GM19043 (cell line): ENCODE measurements around the gene SRSF8.
A peak's percentile ranks its signal among the peaks of the same experiment; 100 is the strongest.

Experiments used
- ATAC-seq: cut with Tn5 transposase; IDR thresholded peaks from one replicate; pipeline ENCODE4 v1.9.1; 2021; ENCODE audit warnings: low read depth; ENCODE audit not compliant: unreplicated experiment

The SRSF8 gene

DNA sequence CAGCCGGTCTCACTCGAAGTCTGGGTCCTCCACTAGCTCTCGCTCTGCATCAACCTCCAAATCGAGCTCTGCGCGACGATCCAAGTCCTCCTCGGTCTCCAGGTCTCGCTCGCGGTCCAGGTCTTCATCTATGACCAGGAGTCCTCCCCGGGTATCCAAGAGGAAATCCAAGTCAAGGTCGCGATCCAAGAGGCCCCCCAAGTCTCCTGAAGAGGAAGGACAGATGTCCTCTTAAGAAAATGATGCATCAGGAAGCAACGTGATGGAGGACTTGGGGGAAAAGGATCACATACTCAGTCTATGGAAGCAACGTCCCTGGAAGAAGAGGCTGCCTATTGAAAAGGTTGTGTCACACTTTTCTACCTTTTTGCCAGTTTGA, 1.1 kb downstream of the SRSF8 start:
- no peak for ATAC-seq

DNA sequence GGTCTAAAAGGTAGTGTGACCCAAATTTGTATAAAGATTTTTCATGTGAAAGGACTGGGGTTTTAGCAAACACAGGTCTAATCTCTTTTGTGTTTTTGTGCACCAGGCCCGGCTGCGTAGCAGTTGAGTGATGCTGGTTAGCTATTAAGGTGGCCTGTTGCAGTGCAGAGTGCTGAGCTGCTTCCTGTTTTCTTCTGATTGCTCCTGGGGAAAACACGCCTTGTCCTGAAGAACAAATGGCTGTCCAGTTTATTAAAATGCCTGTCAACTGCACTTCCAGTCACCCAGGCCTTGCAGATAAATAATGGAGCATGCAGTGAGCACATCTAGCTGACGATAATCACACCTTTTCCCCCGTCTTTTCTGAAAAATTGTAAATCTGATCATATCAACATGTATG, 1.8 kb downstream of the SRSF8 start:
- peak; percentile 68 for ATAC-seq

DNA sequence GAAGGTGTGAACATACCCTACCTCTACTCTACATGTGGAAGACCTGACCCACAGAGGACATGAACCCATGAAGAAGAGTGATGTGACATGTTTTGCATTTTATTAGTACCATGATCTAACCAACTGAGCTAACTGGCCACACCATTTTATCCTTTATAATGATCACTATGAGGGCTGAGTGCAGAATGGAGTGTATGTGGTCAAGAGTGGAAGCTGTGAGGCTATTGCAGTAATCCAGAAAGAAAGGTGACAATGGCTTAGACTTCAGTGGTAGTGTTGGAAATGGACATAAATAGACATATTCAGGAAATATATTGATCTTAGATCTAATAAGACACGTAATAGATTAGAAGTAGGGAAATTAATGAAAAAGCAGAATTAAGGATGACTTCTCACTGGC, 3.8 kb downstream of the SRSF8 start:
- ATAC-seq: no peak

DNA sequence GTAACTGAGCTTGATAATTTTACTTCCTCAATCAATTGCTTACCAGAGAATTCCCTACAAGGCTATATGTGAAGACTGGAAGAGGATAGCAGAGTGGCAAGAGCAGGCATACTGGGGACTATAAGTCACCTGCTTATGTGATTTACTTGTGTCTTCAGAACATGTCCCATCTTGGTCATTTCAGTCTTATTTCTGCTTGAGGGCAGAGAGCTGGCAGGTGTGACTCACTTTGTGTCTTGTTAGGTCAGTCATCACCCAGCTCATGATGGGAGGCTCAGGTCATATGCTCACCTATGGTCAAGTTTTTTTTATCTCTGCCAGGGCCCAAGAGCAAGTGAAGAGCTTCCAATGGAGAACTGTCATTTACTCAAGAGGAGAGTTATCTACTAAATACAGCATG, 6.2 kb downstream of the SRSF8 start:
- no peak for ATAC-seq

DNA sequence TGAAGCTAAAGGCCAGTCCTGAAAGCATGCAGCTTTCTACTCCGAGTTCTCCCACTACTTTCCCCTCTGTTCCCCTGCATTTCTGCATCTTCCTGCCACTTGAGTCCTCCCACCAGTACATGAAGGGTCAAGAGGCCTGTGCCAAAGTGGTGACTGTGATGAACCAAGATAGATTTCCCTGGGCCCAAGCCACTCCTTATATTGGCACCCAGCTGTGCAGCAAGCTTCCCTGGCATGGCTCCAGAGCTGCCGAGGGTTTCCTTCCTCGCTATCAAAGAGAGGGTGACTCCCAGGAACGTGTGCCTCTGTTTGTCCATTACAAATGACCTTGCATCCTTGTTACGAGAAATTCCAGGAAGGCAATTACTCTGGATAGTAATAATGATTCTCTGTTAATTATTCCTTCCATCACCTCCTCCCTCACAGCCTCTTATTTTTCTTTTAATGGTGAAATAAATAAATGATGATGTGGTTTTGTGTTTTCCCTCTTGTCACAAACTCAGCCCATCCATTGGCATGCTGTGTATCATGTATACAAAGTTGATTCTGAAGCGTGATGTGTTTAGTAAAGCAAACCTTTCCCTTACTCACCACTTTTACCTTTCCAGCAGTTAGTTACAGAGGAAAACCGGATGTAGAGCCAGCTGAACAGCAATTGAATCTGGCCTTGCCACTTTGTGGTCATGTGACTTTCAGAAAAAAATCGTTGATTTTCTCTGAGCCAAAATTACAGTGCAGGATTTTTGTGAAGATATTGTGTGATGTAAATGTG, 8.3 kb downstream of the SRSF8 start:
- no peak for ATAC-seq

DNA sequence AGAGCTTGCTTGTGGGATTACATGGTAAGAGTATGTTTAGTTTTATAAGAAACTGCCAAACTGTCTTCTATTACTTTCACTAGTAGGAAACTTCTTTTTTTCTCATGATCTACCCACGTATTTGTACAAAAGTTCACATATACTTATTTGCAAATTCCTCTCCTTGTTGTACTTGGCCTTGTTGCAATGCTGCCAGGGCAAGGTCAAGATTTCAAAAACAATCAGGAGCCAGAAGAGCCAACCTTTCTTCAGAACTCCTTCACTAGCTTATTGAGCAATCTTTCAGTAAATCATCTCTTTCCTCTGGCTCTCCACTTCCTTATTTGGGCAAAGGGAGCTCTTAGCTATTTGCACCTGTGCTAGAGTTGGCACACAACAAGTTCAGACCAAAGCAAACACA, 9.7 kb downstream of the SRSF8 start:
- ATAC-seq: peak; percentile 63

DNA sequence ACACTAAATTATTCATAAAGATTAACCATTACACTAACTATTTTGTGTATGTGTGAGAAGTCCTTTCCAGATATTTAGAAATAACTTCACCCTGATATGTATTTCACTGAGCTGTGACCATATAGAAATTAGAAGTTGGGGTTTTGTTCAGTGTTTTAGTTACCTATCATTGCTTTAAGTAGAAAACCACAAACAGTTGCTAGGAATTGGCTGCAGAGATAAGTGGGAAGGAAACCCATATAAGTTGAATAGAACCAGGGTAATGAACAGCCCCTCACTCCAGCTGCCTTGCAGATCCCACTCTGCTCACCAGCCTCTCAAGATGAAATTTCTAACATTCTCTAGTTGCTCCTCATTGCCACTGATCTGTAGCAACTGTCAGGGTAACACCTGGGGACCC, 10.3 kb downstream of the SRSF8 start:
- no peak for ATAC-seq

DNA sequence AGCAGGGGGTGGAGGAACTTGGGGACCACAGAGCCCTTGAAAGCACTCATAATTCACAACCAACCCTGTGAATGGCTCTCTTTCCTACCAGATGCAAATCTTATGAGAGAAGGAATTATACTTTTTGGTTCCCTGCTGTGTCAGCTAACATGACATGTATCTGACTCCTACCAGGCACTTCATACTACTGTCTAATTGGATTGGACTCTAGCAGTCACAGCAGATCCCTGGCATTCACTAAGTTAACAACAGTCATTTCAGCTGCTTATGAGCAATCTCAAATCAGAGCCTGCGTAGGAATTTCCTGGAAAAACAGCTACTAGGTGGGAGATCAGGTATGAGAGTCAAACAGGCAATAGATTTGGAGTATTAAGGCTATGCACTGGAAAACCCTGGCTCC, 11.8 kb downstream of the SRSF8 start:
- no peak for ATAC-seq

DNA sequence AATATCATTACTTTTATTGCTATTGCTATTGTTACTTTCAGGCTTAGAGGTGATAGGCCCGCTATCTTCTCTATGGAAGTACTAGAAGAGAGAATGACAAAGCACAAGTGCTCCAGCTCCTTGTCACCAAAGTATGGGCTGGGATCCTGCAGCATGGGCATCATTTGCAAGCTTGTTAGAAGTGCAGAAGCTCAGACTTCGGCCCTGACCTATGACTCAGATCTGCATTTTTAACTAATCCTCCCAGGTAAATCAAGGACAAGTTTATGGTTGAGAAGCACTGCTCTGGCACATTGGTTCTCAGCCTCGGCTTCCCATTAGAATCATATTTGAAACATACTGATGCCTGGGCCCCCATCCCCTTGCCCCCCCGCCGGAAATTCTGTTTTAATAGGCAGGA, 14.3 kb downstream of the SRSF8 start:
- no peak for ATAC-seq

DNA sequence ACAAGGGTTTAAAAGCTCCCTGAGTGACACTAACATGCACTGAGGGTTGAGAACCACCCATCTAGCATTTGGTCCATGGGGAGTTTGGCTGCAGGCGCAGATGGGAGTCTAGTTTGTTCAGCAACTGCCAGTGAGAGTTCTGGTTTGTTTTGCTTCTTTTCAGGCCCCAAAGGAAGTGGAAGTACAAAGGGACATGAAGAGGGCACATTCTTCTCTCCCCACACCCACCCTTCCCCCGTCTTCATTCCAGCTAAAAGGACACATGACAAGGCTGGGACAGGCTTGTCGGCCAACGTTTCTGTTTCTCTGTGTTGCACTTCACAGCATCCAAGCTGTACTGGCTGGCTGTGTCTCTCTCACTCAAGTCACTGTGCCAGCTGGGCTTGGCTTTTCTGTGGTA, 14.7 kb downstream of the SRSF8 start:
- no peak for ATAC-seq

DNA sequence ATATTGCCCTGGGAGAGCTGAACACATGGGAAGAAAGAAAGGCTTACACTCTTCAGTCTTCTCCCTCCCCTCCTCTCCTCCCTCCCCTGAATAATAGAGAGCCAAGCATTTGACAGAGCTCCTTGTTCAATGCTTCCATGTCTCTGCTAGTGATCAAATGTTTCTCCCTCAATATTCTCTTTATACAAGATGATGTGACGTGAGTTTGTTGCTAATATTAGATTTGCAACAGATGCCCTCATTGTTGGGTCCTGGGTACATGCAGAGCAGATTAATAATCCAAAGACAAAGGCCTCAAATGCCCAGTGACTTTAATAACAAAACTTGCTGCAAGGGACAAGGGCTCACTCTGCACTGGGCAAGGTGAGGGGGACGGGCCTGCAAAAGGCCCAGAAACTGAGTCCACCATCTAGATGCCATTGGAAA, 15.9 kb downstream of the SRSF8 start:
- no peak for ATAC-seq

DNA sequence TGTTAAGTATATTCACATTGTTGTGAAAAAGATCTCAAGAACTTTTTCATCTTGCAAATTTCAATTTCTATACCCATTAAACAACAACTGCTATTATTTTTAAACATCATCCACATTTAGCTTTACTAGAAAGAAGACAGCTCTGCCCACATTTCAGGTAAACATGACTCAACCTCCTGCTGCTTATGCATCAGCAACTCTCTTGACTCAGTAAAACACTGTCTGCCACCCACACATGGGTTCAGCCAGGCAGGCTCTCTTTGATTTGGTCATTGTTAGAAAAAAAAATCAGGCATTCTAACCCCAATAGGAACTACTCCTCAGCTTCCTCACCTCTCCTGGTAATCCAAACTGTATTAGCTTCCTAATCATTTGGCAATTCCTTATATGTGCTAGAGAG, 17.8 kb downstream of the SRSF8 start:
- ATAC-seq: no peak

DNA sequence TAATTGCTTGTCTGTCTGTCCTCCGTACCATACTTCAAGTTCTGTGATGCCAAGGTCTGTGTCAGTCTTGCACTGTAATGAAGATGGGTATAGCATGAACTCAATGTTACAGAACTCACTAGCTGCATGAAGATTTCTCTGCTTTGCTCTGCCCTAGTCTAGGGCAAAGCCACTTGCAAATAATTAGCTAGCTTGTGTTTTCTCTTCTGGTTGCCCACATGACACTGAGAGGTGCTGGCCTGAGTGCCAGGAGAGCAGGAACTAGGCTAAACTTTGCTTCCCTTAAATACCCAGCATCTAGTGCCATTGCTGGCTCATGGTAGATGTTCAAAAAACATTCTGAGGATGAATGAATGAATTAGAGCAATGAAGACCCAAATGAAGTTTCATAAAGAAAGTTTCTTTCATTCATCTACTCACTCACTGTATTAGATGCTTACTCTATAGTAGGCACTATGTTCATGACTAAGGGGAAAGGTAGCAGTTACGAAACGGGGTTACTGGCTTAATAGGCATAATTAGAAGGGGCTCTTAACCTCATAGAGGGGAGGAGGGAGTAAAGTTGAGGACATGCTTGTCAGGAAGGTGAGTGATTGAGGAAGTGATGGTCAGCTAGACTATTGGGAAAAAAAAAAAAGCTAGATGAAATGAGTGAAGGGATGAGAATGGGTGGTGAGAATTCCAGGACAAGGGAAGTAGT, 18.5 kb downstream of the SRSF8 start:
- ATAC-seq: no peak

DNA sequence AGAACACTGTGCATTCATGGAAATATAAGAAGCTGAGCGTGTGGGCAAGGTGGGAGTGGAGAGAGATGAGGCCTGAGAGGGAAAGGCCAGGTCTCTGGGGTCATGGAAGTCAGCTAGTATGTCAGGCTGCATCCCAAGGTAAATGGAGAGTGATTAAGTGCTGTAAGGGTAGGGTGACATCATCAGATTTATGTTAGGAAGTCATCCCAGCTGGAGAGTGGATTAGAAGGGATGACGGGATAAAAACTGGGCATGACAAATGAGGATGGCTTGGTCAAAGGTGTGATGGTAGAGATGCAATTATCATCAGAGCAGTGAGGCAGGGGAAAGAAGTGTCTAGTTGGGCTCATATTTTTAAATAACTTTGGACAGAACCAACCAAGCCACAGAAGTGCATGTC, 19.4 kb downstream of the SRSF8 start:
- ATAC-seq: no peak

DNA sequence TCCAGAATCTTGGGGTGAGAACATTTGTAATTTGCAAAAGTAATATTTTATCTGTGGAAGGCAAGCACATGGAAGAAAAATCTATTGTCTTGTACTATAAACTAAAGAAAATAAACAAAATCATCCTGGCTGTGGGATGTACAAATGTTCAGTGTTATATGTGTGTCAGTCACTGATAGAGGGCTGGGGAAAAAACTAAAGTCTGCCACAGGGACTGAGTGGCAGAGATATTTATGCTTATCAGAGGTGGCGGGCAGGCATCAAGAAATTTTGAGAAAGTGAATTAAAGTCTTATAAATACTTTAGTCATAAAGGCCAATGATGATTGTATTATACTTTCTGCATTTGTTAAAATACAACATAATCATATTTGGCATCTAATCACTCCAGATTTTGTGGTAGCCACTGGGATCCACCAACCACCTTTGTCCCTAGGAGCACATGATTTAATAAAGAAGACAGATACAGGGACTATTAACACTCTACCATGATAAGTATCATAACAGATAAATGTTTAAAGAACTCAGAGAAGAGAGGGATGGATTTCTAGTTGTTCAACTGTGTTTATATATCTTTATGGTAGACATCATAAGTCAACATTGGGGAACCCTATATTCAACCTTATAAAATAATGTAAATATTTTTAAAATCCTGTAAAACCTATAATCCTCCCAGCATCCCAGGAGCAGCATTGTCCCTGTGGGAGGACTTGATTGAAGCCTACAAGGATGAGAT, 20.3 kb downstream of the SRSF8 start:
- ATAC-seq: no peak

DNA sequence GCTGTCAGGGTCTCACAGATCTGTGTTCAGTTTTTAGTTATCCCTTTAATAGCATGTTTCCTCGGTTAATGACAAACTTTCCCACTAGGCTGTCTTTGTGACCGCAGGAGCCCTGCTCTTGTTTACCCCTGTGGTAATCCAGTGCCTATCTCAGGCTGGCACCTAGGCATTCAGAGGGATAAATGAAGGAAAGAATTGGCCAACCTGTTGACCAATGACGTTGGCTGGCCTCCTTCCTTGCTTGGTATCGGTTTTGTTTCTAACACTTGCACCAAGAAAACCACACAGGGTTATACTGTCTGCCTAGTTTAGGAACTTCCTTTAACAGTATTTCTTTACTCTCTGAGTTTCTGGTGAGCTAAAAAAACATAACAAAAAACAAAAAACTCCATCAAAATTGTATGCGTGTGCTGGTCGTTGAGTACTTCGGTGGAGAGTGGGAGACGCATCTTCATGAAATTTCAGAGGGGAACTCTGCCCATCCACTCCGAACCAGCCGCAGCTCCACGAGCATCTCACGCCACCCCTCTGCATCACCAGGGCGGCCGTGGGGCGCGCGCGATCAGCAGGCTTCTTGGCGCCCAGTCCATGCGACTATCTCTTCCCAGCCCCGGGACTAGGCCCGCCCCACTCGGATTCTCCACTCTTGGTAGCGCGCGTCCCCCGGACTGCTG, 22.4 kb downstream of the SRSF8 start:
- peak; percentile 28 for ATAC-seq

DNA sequence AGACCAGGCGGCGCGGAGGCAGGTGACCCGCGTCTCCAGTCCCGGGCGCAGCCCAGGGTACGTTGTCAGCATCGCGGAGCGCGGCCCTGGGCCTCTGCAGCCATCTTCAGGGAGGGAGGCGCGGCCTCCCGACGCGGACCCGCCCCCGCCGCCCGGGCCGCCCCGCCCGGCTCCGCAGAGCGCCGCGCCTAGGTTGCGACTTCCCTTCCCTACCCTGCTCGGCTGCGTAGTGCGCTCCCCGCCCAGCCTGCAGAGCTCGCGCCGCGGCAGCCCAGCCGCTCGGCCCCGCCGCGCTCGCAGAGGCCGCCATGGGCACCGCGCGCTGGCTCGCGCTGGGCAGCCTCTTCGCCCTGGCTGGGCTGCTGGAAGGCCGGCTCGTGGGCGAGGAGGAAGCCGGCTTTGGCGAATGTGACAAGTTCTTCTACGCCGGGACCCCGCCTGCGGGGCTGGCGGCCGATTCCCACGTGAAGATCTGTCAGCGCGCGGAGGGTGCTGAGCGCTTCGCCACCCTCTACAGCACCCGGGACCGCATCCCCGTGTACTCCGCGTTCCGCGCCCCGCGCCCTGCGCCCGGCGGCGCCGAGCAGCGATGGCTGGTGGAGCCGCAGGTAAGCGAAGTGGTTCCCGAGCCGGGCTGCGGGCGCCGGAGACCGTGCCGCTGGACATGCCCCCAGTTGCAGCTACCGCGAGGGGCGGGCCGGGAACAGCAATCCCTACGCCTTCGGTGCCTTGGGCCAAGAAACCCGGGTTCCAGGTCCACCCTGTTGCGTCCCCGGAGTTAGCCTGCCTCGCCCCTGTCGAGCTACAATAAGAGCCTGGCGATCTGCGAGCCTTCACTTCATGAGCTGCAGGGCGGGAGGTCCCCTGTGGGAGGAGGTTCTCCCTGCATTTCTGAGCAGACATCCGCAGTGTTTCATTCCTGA, 23.2 kb downstream of the SRSF8 start, which contains the start of gene ENDOD1:
TSS of gene ENDOD1 (plus strand) at position 227 of the 923 bp plus-strand sequence. CDS start at position 309, 82 bp downstream.
- ATAC-seq: peak; percentile 78

DNA sequence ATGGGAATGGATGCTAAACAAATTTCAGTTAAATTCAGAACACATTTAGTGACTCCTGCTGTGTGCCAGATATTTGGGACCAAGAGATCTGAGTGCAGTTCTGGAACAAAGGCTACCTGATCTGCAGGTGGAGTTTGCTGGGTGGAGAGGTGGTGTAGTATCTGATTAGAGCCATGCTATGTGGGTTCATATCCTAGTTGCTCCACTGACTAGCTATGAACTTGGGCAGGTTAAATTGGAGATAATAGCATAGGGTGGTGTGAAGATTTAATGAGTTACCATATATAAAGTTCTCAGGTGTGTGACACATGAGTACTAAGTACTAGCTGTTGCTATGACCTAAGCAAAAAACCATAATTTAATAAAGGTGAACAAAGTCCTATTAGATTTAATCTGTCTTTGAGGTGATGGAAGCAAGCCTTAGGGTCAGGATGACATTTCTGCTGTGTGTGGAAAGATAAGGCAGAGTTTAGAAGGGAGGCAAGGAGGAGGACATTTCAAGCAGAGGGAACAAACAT, 25.0 kb downstream of the SRSF8 start:
- ATAC-seq: no peak

DNA sequence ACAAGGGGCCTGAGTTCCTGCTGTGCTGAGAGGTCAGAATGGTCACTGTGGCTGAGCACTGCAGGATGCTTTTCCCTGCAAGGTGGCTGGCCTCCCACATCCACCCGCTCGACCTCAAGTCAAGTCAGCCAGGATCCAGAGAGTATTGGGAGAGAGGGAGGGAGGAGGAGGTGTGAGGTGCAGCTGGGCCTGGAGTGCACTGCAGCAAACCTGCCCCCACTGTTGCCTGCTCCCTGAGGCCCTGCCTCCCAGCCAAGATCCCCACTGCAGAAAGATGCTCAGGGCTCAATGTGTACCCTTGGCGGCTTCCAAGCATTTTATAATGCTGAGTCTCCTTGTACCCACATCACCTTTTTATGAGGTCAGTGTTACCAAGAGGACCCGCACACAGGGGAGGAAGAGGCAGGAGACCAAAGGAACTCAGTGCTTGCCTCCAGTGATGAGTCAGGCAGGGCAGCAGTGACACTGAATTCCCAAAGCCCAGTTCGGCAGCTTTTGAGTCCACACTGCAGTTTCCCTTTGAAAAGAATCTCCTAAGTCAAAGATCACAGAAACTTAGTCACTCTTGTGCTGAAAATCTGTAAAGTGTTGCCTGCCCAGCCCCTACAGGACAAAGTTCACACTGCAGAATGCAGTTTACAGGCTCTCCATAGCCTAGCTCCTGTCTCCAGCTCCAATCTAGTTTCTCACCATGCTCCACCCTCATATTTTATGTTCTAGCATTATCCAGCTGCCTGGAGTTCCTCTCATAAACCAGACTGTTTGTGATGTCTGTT, 26.0 kb downstream of the SRSF8 start:
- no peak for ATAC-seq
